HG02588 (cell line): ENCODE data around the gene SRGAP2C.
"Not testable (repeated sequence)": the region's sequence is repeated elsewhere in the genome, so short reads cannot be mapped to it uniquely, and the experiment has no call there.

Experiments
- ATAC-seq: cut with Tn5 transposase; IDR thresholded peaks from one replicate; pipeline ENCODE4 v1.9.1; 2021; ENCODE audit warnings: mild to moderate bottlenecking, moderate library complexity; ENCODE audit not compliant: unreplicated experiment

The SRGAP2C gene

DNA sequence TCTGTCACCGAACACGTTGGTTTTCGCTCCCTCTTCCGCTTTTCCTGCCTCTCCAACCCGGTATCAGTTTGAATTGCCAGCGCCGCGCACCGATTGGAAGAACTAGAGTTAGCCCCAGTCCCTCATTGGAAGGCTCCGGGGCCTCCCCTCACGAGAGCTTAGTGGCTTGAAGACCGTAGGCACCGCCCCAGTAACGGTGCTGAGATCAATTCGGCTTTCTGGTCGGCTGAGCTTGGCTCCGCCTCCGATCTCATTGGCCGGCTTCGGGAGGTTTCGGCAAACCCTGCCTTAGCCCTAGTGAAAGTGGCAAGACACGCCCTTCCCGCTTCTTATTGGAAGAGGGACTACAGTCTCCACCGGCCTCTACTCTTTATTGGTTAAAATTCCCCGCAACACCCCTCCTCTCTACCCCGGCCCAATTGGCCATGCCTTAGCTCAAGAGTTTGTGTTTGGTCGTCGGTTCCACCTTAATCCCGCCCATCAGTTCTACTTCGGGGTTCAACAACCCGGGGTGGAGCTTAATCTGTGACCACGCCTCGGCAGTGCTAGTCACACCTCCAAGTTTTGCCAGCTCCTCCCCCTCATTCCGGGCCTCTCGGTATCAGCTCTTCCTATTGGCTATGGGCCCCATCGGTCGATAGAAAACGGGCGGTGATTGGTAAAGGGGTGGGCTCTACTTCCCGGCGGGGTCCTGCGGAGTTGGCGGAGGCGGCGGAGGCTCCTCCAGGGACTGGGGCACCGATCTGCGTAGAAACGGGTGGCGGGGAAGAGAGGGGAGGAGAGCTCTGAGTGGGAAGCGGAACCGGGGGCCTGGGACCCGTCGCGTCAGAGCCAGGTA is at the start of gene SRGAP2C, which contains the start of gene FAM72B:
Gene SRGAP2C (plus strand): TSS at position 686 of the 838 bp plus-strand sequence. CDS start 2,472 bp downstream, outside the sequence.
Gene FAM72B (minus strand): TSS at position 51 of the 838 bp plus-strand sequence. CDS start 851 bp downstream, outside the sequence.
- peak; percentile 83 for ATAC-seq

DNA sequence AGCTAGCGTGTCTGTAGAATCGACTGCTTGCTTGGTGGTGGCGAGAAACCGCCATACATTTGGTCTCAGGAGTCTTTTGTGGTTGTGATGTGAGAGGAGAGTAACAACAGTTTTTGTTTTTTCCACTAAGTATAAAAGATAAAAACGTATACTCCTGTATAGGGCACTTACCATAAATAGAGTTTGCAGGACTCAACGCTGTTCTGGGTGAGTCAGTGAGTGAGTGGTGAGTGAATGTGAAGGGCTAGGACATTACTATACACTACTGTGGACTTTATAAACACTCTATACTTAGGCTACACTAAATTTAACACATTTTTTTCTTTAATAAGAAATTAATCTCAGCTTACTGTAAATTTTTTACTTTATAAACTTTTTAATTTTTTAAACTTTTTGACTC is 44.4 kb upstream of the SRGAP2C start:
- not testable (repeated sequence) for ATAC-seq

DNA sequence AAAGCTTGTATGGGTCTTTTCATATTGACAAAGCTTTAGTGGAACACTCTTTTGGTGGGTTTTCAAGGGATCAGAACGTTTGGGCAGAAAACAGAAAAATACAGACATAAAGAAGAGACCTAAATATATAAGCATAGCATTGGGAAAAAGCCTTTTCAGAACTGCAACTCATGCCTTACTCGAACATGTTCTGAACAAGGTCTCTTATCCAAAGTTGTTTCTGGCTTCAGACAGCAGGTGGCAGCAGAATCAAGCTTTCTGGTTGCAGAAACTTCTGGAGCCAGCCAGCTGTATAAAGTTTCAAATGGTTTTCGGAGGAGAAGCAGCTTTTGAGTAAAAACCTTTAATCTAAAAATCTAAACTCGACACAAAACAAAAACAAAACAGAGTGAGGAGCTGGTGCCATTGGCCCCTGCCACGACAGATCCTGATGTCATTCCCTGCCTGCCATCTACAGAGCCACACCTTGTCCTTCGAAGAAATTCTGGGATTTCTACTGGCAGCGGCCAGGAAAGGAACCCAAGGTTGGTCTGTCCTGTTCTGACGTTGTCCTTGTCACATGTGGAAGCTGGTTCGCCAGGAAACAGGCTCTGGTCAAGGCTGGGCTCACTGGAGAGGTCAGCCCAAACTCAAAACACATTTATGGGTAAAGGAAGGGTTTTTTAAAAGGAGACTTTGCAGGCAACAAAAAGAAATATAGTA is 36.1 kb upstream of the SRGAP2C start:
- ATAC-seq: not testable (repeated sequence)

DNA sequence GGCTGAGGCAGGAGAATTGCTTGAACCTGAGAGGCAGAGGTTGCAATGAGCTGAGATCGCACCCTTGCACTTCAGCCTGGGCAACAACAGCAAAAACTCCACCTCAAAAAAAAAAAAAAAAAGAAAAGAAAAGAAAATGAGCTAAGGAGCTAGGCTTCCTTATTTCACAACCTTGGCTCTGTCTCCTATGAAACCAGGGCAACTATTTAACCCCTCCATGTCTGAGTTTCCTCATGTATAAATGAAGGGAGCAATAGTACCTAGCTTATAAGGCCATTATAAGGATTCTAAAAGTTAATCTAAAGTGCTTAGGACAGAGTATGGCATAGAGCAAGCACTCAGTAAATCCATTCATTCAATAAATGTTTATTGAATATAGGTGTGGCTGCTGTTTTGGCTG is 33.5 kb upstream of the SRGAP2C start:
- ATAC-seq: not testable (repeated sequence)

DNA sequence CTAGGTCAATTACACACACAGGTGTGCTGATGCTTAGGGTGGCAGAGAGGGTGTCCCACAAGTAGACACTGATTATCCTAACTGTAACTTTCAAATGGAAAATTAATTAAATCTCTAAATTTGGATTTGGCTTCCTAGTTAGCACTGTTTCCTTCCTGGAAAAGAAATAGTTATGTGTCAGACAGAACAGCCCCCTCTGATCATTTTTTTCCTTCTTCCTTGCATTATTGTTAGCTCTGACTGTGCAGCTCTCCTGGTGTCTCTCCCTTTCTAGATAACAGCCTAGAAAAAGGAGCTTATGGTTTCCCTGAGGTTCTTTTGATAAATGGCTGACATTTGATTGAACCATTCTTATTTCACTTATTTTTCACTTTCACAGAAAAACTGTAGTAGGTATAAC is 32.0 kb upstream of the SRGAP2C start:
- not testable (repeated sequence) for ATAC-seq

DNA sequence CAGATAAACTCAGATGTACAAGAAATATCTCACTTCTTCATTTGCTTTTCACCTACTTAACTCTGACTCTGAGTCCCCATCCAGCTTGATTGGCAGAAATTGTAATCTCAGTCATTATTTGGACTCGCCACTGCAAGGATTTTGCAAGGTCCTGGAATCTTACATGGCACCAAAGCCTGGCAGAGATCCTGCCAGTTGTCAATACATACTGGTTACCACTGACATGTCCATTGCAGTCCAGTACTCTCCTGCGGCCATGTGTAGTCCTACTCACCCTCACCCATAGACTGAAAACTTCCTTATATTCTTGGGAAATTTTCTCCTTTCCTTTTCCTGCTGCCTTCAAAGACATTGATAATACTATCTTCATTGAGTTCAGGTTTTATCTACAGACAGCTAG is 30.0 kb upstream of the SRGAP2C start:
- not testable (repeated sequence) for ATAC-seq

DNA sequence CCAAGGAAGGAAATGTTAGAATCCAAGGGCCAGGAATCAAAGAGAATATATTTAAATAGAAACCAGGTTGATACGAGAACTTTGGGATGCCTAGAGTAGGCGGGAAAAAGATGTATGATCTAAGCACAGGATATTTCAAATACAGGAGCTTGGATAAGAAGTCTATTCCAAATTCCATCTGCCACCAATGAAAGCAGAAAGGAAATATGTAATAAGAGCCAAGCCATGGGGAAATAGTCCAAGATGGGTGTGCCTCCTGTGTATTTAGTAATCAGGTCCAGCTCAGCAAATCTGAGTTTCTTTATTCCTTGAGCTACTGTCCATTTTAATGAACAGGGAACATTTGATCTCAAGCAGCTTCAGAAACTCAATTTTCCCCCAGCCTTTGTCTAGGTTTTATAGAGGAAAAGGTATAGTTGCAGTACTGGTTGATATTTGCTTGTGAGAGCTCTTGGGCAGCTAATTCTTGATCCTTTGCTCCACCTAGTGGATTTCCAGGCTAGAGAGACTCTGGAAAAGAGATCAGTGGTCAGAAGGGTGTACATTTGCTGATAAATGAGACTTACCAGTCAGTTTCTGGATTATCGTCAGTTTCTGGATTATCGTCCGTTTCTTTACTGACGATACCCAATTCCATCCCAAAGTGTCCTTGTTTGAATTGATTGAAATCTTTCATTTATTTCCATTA is 29.0 kb upstream of the SRGAP2C start:
- ATAC-seq: not testable (repeated sequence)

DNA sequence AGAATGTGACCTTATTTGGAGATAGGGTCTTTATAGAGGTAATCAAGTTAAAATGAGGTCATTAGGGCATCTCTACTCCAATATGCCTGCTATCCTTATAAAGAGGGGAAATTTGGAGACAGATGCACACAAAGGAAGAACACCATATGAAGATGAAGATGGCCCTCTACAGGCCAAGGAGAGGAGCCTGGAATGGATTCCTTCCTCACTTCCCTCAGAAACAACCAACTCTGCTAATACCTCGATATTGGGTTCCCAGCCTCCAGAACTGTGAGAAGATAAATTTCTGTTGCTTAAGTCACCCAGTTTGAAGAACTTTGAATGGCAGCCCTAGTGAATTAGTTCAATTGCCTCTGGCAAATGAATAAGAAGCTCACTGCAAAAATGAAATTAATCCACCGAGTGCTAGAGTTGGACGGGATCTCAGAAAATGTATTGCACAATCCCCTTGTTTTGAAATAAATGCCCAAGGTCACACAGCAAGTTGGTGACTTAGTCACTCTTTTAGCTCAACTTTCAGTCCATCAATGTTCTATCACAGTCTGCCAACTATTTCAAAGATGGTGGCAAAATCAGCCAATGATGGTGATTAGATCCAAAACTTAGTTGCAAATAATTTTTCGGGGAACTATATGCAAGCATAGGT is 27.7 kb upstream of the SRGAP2C start:
- not testable (repeated sequence) for ATAC-seq

DNA sequence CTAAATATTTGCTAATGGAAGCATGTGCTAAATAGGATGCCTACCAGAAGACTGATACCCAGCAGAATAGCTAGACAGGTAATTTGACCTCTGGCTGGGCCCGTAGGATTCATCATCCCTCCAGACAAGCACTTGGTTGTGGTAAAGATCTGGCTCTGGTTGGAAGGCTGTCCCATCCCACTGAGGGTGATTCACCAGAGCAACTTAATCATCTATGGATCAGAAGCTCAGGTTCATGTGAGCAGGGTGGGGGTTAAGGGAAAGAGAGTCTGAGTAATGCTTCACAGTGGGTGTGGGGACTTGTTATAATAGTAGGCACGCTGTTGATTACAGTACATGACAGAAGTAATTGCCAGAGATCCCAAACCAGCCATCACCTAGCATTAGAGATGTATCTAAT is 27.2 kb upstream of the SRGAP2C start:
- not testable (repeated sequence) for ATAC-seq

DNA sequence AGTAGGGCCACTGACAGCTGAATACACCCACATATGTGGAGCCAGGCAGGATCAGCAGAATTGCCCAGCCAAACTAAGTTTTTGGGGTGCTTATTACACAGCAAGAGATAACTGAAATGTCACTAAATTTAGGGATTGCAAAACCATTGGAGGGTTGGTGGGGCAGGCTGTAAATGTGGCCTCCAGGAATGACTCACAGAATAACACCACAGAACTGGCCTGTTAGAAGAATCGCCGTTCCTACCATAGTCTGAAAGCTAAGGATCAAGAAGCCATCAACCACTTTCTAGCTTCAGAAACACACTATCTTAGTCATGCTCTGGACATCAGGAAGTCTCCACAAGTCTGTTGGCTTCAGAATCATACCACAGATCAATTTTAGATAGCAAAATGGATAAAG is 24.7 kb upstream of the SRGAP2C start:
- not testable (repeated sequence) for ATAC-seq

DNA sequence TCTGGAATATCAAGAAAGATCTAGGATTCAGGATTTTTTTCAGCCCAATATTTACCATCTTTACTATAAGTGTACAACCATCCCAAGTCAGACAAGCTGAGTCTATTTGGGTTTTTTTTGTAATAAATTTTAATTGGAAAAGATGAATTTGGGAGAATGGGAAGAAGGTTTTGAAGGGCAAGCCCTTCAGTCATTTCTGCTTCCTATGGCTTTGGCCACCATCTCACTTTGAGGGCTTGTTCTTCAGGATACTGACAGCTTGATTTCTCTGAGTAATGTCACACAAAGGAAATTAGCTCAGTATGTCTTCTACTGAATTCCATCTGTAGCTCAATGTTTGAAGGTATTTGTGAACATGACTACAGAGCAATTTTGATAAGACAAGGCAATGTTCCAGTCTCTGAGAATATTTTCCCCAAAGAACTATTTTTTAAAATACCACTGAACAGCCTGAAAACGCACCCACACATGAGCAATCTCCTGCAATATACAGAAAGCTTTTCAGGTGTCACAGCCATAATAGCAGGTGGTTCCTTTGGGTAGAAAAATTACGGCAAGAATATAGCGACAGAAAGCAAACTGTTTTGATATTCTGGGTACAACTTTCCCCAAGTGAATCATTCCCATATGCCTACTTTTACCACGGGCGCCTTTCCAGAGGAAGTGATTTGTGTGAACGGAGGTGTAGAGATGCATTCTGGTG is 23.4 kb upstream of the SRGAP2C start:
- not testable (repeated sequence) for ATAC-seq

DNA sequence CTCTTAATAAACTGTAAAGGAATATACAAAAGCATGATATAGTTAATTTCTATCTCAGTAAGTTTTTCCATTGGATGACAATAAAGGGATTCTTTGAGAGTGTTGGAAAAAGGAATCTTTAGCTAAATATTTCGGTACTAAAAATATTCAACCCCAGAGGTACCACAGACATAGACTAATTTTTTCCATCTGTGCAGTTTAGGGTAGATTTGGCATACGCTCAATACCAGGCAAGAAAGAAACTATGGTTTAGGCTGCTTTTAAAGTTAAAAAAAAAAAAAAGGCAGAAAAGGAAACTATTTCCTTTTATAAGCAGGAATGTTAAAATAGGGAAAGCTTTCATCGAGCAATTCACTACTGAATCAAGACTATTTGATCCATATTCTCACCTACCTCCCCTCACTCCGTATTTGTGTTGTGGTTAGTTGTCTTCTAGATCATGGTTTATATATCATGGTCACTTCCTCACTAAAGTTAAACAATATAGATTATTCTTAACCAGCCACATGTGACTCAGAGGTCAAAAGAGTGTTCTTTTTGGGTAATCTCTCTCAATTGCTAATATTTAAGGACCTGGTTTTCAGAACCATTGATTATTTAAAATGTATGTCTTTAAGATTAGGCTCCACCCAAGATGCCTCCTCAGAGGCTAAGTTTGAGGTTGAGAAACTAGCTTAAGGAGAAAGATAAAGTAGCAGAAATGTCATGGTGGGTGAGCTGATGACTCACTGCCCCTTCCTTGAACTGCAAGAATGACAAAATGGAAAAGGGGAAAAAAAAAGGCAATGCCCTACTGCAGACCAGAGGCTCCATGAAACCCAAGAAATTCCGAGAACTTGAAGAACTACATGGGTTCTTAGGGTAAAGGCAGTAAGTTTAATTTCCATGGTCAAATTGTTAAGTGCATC is 20.7 kb upstream of the SRGAP2C start:
- not testable (repeated sequence) for ATAC-seq

DNA sequence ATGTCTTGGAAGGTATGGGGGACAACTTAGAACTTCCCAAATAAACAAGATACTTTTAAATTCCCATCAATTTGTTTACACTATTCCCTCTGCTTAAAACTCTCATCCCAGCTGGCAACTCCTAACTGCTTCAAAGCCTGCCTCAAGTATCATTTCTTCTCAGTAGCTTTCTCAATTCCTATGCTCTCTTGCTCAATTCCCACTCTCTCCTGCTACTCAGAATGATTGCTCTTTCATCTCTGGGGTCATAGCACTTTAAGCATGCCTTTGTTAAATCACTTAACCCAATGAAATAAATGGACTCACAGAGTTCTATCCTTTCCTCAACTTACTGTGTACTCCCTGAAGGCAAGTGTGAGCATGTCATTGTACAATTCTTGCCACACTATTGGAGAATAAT is 19.5 kb upstream of the SRGAP2C start:
- not testable (repeated sequence) for ATAC-seq

DNA sequence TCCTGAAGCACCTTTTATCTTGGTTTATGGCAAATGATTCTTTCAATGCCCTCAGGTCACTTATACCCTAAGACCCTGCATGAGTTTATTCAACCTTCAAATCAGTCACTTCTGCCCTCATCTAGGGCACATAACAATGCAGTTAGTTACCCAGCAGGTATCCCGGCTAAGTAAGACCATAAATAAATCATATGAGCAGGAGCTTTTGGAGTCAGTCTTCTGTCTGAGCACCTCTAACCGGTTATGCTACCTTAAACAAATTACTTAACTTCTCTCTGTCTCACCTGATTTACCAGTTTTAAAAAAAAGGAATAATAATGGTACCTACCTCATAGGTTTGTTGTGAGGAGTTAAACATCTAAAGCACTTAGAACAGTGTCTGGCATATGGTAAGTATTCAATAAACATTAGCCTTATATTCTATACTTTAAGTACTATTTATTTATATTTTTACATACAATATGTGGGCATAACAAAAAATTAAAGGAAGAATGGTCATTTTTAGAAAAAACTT is 17.5 kb upstream of the SRGAP2C start:
- not testable (repeated sequence) for ATAC-seq

DNA sequence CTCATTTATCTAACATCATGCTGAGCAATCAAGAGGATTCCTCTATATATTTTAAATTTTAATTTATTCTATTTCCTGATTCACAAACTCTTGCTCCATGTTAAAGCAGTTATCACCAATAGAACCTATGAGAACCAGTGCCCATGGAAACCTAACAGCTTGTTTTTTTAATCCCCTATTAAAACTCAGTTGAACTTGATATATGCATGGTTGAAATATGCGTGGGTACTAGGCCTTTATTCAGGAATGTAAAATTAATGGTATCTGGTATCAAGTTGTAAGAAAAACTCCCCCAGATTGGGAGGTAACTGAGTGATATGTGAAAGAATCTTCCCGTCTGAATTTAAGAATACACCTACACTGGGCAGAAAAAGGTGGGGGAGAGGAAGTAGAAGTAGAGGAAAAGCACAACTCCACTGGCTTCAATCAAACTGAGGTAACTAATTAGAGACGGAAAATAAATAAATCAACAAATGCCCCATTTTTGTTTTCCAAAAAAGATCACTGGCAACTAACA is 16.6 kb upstream of the SRGAP2C start:
- ATAC-seq: not testable (repeated sequence)

DNA sequence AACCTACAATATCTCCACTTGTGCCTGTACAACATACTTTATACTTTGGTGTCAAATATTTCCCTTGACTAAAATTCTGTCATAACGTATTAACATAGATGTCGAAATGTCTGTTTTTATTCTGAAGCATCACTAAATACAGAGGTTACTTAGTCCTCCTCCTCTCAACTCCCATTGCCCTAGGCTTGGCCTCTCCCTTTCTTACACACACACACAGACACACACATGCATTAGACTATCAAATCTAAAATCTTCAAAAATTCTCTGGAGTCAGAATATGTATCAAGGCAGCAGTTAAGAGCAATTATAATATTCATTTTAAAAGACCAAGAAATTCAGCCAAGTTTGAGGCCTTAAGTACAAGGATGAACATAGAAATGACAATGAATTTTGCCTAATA is 8.1 kb upstream of the SRGAP2C start:
- ATAC-seq: not testable (repeated sequence)

DNA sequence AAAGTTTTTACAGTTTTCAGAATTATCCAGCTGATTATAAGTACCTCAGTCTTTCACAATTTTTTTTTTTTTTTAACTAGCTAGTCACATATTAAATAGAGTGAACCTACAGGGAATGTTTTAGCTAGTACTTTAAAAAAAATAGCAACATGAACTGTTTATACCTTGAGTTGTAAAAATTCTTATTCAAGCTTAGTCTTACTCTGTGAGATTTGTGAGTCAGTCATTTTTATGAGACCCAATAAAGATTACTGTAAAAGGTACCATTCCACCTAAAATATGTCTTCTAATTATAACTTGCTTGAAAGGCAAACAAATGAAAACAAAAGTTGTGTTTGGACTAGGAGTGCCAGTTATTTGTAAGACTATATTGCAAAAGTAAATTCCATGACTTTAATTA is 6.6 kb upstream of the SRGAP2C start:
- ATAC-seq: not testable (repeated sequence)

DNA sequence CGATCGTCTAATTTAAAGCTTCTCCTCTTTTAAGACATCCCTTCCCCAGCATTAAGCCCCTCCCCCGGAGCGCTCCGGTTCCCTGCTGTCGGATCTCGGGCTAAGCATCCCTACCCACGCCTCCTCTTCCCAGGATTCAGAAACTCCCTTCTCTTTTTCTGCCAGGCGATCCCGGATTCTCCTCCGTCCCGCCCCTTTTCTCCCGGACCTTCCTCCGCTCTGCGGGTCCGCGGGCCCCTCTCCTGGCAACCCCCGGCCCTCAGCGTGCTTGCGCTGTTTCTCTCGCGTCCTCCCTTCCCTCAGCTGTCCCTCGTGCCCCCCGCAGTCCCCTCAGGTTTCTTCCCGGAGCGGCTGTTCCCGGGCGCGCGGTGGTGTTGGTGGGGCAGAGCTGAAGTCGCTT is 908 bp upstream of the SRGAP2C start:
- ATAC-seq: not testable (repeated sequence)
